Measurements from ENCODE around the gene CHSY1. TPM values are rescaled to one million over a fixed set of nuclear protein-coding genes. Genes with fewer than 3 reads are reported as not detected.

CHSY1 gene
- total and polyA plus RNA-seq, 2 donors (not counting 1 experiment from before 2014, with no cell fraction given) = 4.7 to 20.3 TPM

- ChIA-PET POLR2A (no interaction called here), CTCF (no interaction called here)
- Histone ChIP-seq H3K4me1 (ENCODE audit: control insufficient read depth in 2 of 2, insufficient read depth in 2 of 2, low read length in 2 of 2) (peaks cover 4 to 16% of the 10 kb centered on the region in 2 donors), H3K4me3 (ENCODE audit: control extremely low read depth in 1 of 5, extremely low read depth in 1 of 5, insufficient read depth in 1 of 5, low read depth in 2 of 5, low read length in 4 of 5) (no peak overlapping the region), H3K27me3 (replicated peaks in 1 of 4; ENCODE audit: control extremely low read depth in 1 of 4, control insufficient read depth in 3 of 4, insufficient read depth in 4 of 4, low read length in 3 of 4) (no peaks in the 10 kb centered on the region), H3K4me2 (replicated peaks; ENCODE audit: low read depth, low read length, poor library complexity, severe bottlenecking) (no peak overlapping the region), H3K9ac (ENCODE audit: low read length) (no peak overlapping the region), H2AFZ (ENCODE audit: insufficient read depth, low read depth, low read length, poor library complexity, severe bottlenecking) (no peak overlapping the region), H3K9me3 (ENCODE audit: control extremely low read depth in 1 of 3, control insufficient read depth in 2 of 3, insufficient read depth in 1 of 3, low read length in 2 of 3) (peaks cover 0 to 12% (median 3%) of the 10 kb centered on the region in 3 donors), H3K79me2 (ENCODE audit: control insufficient read depth, insufficient read depth, low read length) (no peaks in the 10 kb centered on the region), H4K20me1 (ENCODE audit: control insufficient read depth, insufficient read depth, low read length, poor library complexity, severe bottlenecking) (no peaks in the 10 kb centered on the region), H3K27ac (ENCODE audit: low read length in 2 of 2) (no peak overlapping the region), H3K36me3 (replicated peaks in 1 of 2; ENCODE audit: control extremely low read depth in 1 of 2, control insufficient read depth in 1 of 2, extremely low read depth in 1 of 2, insufficient read depth in 2 of 2, low read length in 1 of 2) (no peaks in the 10 kb centered on the region)
- ATAC-seq (ENCODE audit: low read depth) (no peak), DNase-seq (no peak)
- no peak overlapping the region for H3K4me3 Mint-ChIP-seq
- peaks cover 3% of the 10 kb centered on the region for H3K9me3 Mint-ChIP-seq (ENCODE audit: insufficient read depth)
- intact Hi-C loops (cut with micrococcal nuclease) = no loop called here
- H3K27me3 Mint-ChIP-seq = no peaks in the 10 kb centered on the region
- no peak for TF ChIP-seq CTCF (IDR thresholded peaks at IDR 0.05)
- TF ChIP-seq EZH2 (IDR thresholded peaks at IDR 0.05; ENCODE audit: borderline replicate concordance, insufficient read depth, low read depth, low read length, poor library complexity, severe bottlenecking) = no peak
- no peak overlapping the region for H3K27ac Mint-ChIP-seq
- WGBS (ENCODE audit: insufficient coverage) = 46% methylated on average over 11 of the region's 15 CpGs
- H3K4me1 Mint-ChIP-seq = peaks cover 17% of the 10 kb centered on the region
Observed at GRCh38 chr15:101159096-101159935, 92.5 kb downstream of the CHSY1 start.
